Esophagus (tissue), 2 donors: ENCODE data around the gene WIPI1. TPM values are rescaled to one million over a fixed set of nuclear protein-coding genes. Genes with fewer than 3 reads are reported as not detected.

Experiments
- H3K27ac ChIP-seq, 2 donors: one replicate each; pipeline ENCODE4 v1.5.1; 2013; ENCODE audit warnings: low read depth in 2 of 2, mild to moderate bottlenecking in 2 of 2, inconsistent platforms in 1 of 2, low read length in 1 of 2, moderate library complexity in 1 of 2
- H3K27me3 ChIP-seq, 2 donors: one replicate each; pipeline ENCODE4 v1.6.1; 2013; ENCODE audit warnings: low read length in 2 of 2, control low read depth in 1 of 2, mild to moderate bottlenecking in 1 of 2; ENCODE audit not compliant: insufficient read depth in 2 of 2, control insufficient read depth in 1 of 2
- H3K36me3 ChIP-seq, 2 donors: one replicate each; pipeline ENCODE4 v1.6.1; 2013; ENCODE audit warnings: low read length in 1 of 2; ENCODE audit not compliant: control insufficient read depth in 2 of 2, insufficient read depth in 2 of 2
- H3K4me1 ChIP-seq, 2 donors: one replicate each; pipeline ENCODE4 v1.6.1; 2013; ENCODE audit warnings: low read length in 1 of 2; ENCODE audit not compliant: control insufficient read depth in 2 of 2, insufficient read depth in 2 of 2
- H3K4me3 ChIP-seq, 2 donors: one replicate each; pipeline ENCODE4 v1.5.1; 2013; ENCODE audit warnings: low read length in 2 of 2, mild to moderate bottlenecking in 2 of 2, low read depth in 1 of 2, moderate library complexity in 1 of 2
- H3K9me3 ChIP-seq, 2 donors: one replicate each; pipeline ENCODE4 v1.6.1; 2013; ENCODE audit warnings: mild to moderate bottlenecking in 2 of 2, low read depth in 1 of 2, low read length in 1 of 2, moderate library complexity in 1 of 2; ENCODE audit not compliant: control insufficient read depth in 2 of 2, insufficient read depth in 1 of 2
- WGBS, 2 donors: extraction: QIAGEN DNeasy Blood & Tissue Kit; methylation state at CpG; one replicate each; pipeline ENCODE4 v1.1.7; 2013; 5-methylcytosine and 5-hydroxymethylcytosine counted together
- polyA plus RNA-seq, 2 donors: library from polyadenylated mRNA; stranded (reverse); fragments of 200-250 nt; gene quantifications; one replicate each; pipeline ENCODE4 v1.2.3, GENCODE V29; 2013
- donor health status: healthy with polysubstance abuse.
- donor health status: Bipolar disorder and iron deficiency.

Gene WIPI1
- polyA plus RNA-seq, 2 donors: 10.8 to 22.4 TPM

- H3K4me1 ChIP-seq: peaks cover 0 to under 1% of the 10 kb centered on the region in 2 donors
- no peak overlapping the region for H3K4me3 ChIP-seq
- H3K27me3 ChIP-seq: no peaks in the 10 kb centered on the region
- peaks cover 0 to 7% of the 10 kb centered on the region in 2 donors for H3K36me3 ChIP-seq
- peak overlapping the region in 1 of 2 donors; percentile 49 for H3K27ac ChIP-seq
- WGBS, 2 donors: 76 to 78% methylated on average over 14 of the region's 14 CpGs
- no peaks in the 10 kb centered on the region for H3K9me3 ChIP-seq
These were observed 16.1 kb downstream of the WIPI1 start for GRCh38 chr17:68441070-68441770.

- no peaks in the 10 kb centered on the region for H3K9me3 ChIP-seq
- peaks cover under 1 to 7% of the 10 kb centered on the region in 2 donors for H3K36me3 ChIP-seq
These were observed 16.8 kb downstream of the WIPI1 start for GRCh38 chr17:68440526-68440925.

GRCh38 chr17:68439656-68440290 is 17.5 kb downstream of the WIPI1 start:
- H3K27ac ChIP-seq: no peak overlapping the region
- H3K4me1 ChIP-seq: peaks cover 0 to 3% of the 10 kb centered on the region in 2 donors
- no peaks in the 10 kb centered on the region for H3K27me3 ChIP-seq
- H3K36me3 ChIP-seq: peaks cover 4 to 7% of the 10 kb centered on the region in 2 donors
- H3K9me3 ChIP-seq: no peaks in the 10 kb centered on the region
- no peak overlapping the region for H3K4me3 ChIP-seq
- 62 to 68% methylated on average over 8 of the region's 8 CpGs for WGBS, 2 donors

More at GRCh38 chr17:68440526-68440925, 16.8 kb downstream of the WIPI1 start:
- no peaks in the 10 kb centered on the region for H3K27me3 ChIP-seq
- H3K4me3 ChIP-seq: no peak overlapping the region
- no peak overlapping the region for H3K27ac ChIP-seq
- WGBS, 2 donors: 74 to 90% methylated on average over 2 of the region's 2 CpGs
- H3K4me1 ChIP-seq: peaks cover 0 to 3% of the 10 kb centered on the region in 2 donors

GRCh38 chr17:68437979-68438822 is 19.1 kb downstream of the WIPI1 start:
- Histone ChIP-seq H3K27me3 (no peaks in the 10 kb centered on the region), H3K36me3 (peaks cover 3 to 6% of the 10 kb centered on the region in 2 donors), H3K27ac (peak overlapping the region; percentile 17 to 65), H3K4me3 (no peak overlapping the region), H3K4me1 (peaks cover 0 to 3% of the 10 kb centered on the region in 2 donors), H3K9me3 (no peaks in the 10 kb centered on the region)
- WGBS, 2 donors: 60 to 62% methylated on average over 14 of the region's 14 CpGs

- Histone ChIP-seq H3K27me3 (no peaks in the 10 kb centered on the region), H3K4me3 (no peak overlapping the region), H3K4me1 (peaks cover 0 to 3% of the 10 kb centered on the region in 2 donors), H3K36me3 (peaks cover 5 to 11% of the 10 kb centered on the region in 2 donors), H3K27ac (peak overlapping the region in 1 of 2 donors; percentile 61), H3K9me3 (no peaks in the 10 kb centered on the region)
- 49 to 54% methylated on average over 20 of the region's 20 CpGs for WGBS, 2 donors
These were observed 21.1 kb downstream of the WIPI1 start for GRCh38 chr17:68435876-68436842.

GRCh38 chr17:68435361-68435760 is 21.9 kb downstream of the WIPI1 start:
- Histone ChIP-seq H3K4me3 (no peak overlapping the region), H3K9me3 (no peaks in the 10 kb centered on the region), H3K36me3 (peaks cover 8 to 11% of the 10 kb centered on the region in 2 donors), H3K27me3 (no peaks in the 10 kb centered on the region), H3K4me1 (peaks cover 0 to 3% of the 10 kb centered on the region in 2 donors), H3K27ac (no peak overlapping the region)
- 94 to 96% methylated on average over 6 of the region's 6 CpGs for WGBS, 2 donors

GRCh38 chr17:68433911-68434508 is 23.3 kb downstream of the WIPI1 start:
- 83 to 88% methylated on average over 12 of the region's 12 CpGs for WGBS, 2 donors
- no peak overlapping the region for H3K27ac ChIP-seq
- H3K36me3 ChIP-seq: peaks cover 8 to 16% of the 10 kb centered on the region in 2 donors
- H3K27me3 ChIP-seq: no peaks in the 10 kb centered on the region
- no peaks in the 10 kb centered on the region for H3K9me3 ChIP-seq
- peaks cover 0 to 3% of the 10 kb centered on the region in 2 donors for H3K4me1 ChIP-seq
- no peak overlapping the region for H3K4me3 ChIP-seq

GRCh38 chr17:68433211-68433610 is 24.1 kb downstream of the WIPI1 start:
- no peak overlapping the region for H3K4me3 ChIP-seq

More at GRCh38 chr17:68433211-68433610, 24.1 kb downstream of the WIPI1 start:
- H3K9me3 ChIP-seq: no peaks in the 10 kb centered on the region
- peaks cover 0 to 3% of the 10 kb centered on the region in 2 donors for H3K4me1 ChIP-seq
- WGBS, 2 donors: 90 to 92% methylated on average over 9 of the region's 9 CpGs
- no peak overlapping the region for H3K27ac ChIP-seq
- peaks cover 12 to 20% of the 10 kb centered on the region in 2 donors for H3K36me3 ChIP-seq
- H3K27me3 ChIP-seq: no peaks in the 10 kb centered on the region
